Adrenal gland (tissue), 12 donors: ENCODE results near the gene MUC5B. TPM values are rescaled to one million over a fixed set of nuclear protein-coding genes. Genes with fewer than 3 reads are reported as not detected.

ENCODE experiments used
- DNase-seq, 7 donors: peaks; one replicate each; pipeline ENCODE4 v3.0.0-alpha.2; 2019 to 2020
- H3K27ac ChIP-seq, 5 donors: fragments of 200-600 bp; sonication (generic) in 4 of 5; 1 replicate in 3 of 5; 2 replicates in 2 of 5; pipeline versions ENCODE4 v1.5.1 to v1.8.0; 2016 to 2020; ENCODE audit warnings: mild to moderate bottlenecking in 1 of 5
- H3K27me3 ChIP-seq: fragments of 200-600 bp; 2 replicates; pipeline ENCODE4 v1.8.0; 2021
- H3K36me3 ChIP-seq, 2 donors: fragments of 200-600 bp; replicated peaks in 1 of 2; 1 replicate in 1 of 2; 2 replicates in 1 of 2; pipeline versions ENCODE4 v1.5.1 to v1.8.0; 2018 to 2022
- H3K4me1 ChIP-seq, 2 donors: fragments of 200-600 bp; replicated peaks in 1 of 2; 1 replicate in 1 of 2; 2 replicates in 1 of 2; pipeline versions ENCODE4 v1.5.1 to v1.8.0; 2018 to 2021
- H3K4me3 ChIP-seq, 4 donors: fragments of 200-600 bp; sonication (generic) in 3 of 4; one replicate each; pipeline ENCODE4 v1.5.1; 2016 to 2018
- H3K9me3 ChIP-seq, 3 donors: fragments of 200-600 bp; sonication (generic) in 1 of 3; replicated peaks in 1 of 3; 1 replicate in 2 of 3; 2 replicates in 1 of 3; pipeline versions ENCODE4 v1.5.1 to v1.8.0; 2016 to 2021
- POLR2A ChIP-seq, 2 donors: fragments of 450-650 bp; IDR thresholded peaks; one replicate each; pipeline ENCODE4 v1.6.1; 2017; ENCODE audit warnings: antibody characterized with exemption in 2 of 2, mild to moderate bottlenecking in 2 of 2, moderate library complexity in 1 of 2
- WGBS, 4 donors: extraction: QIAGEN DNeasy Blood & Tissue Kit in 2 of 4; methylation state at CpG; one replicate each; pipeline versions ENCODE4 v1.1.5 to v1.1.7; 2013 to 2017; 5-methylcytosine and 5-hydroxymethylcytosine counted together
- intact Hi-C, 2 donors: fragments of 100-400 bp; cut with DNase I; formaldehyde crosslinking; loops; one replicate each; pipeline versions ENCODE4 v1.14.1 to v1.15.0; 2022 to 2023
- polyA plus RNA-seq, 3 donors: library from polyadenylated mRNA; stranded (reverse); fragments of 200-250 nt in 2 of 3; fragments of 350-450 nt in 1 of 3; fragmentation: Illumina TruSeq in 1 of 3; extraction: RNeasy Lipid Tissue Mini Kit (QIAGEN cat#74804) in 1 of 3; gene quantifications; one replicate each; pipeline ENCODE4 v1.2.3, GENCODE V29; 2013 to 2014
- total RNA-seq, 9 donors: library from RNA; depleted of rRNA in 4 of 9; stranded (reverse); fragments of >200 nt in 4 of 9; fragments of 120-200 nt in 1 of 9; fragmentation: NEBNext Ultra II Directional in 1 of 9; extraction: Animal tissue kit (Norgen Biotek cat#: 25700) in 1 of 9; gene quantifications; one replicate each; pipeline versions ENCODE4 v1.1.0 to v1.2.4, GENCODE V29; 2013 to 2023
- TF ChIP-seq, protein P1 (sequence below), 6 experiments: fragments of 450-650 bp in 4 of 6; fragments of 200-600 bp in 2 of 6; sonication (generic) in 1 of 6; IDR thresholded peaks; 1 replicate in 5 of 6; 2 replicates in 1 of 6; pipeline versions ENCODE4 v1.5.1 to v1.8.0; 2016 to 2021; ENCODE audit warnings: antibody characterized with exemption in 6 of 6, mild to moderate bottlenecking in 2 of 6, moderate library complexity in 1 of 6
- donor health status: healthy with polysubstance abuse.
- donor health status: Bipolar disorder and iron deficiency.
- donor health status: DM: yes; HTN: yes; CAD: no.
- donor health status: DM: no; HTN: no; CAD: no.
- donor health status: DM: no; HTN: no; CAD: no.
- donor health status: DM: yes; HTN: yes; CAD: no.

MUC5B gene
- total and polyA plus RNA-seq, 12 donors = under 0.01 to 0.95 (median 0.70) TPM; not detected in 7

GRCh38 chr11:1192741-1193325, 30.0 kb upstream of the MUC5B start:
- TF ChIP-seq POLR2A (IDR thresholded peaks at IDR 0.05) = no peak
- TF ChIP-seq, protein P1, sequence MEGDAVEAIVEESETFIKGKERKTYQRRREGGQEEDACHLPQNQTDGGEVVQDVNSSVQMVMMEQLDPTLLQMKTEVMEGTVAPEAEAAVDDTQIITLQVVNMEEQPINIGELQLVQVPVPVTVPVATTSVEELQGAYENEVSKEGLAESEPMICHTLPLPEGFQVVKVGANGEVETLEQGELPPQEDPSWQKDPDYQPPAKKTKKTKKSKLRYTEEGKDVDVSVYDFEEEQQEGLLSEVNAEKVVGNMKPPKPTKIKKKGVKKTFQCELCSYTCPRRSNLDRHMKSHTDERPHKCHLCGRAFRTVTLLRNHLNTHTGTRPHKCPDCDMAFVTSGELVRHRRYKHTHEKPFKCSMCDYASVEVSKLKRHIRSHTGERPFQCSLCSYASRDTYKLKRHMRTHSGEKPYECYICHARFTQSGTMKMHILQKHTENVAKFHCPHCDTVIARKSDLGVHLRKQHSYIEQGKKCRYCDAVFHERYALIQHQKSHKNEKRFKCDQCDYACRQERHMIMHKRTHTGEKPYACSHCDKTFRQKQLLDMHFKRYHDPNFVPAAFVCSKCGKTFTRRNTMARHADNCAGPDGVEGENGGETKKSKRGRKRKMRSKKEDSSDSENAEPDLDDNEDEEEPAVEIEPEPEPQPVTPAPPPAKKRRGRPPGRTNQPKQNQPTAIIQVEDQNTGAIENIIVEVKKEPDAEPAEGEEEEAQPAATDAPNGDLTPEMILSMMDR (IDR thresholded peaks at IDR 0.05) = no peak
- peak in 1 of 7 donors; percentile 4 for DNase-seq
- intact Hi-C loops = no loop called here
- Histone ChIP-seq H3K27me3 (peaks cover 18% of the 10 kb centered on the region), H3K27ac (no peak overlapping the region), H3K9me3 (no peaks in the 10 kb centered on the region), H3K36me3 (no peaks in the 10 kb centered on the region), H3K4me3 (no peak overlapping the region), H3K4me1 (no peaks in the 10 kb centered on the region)
- 81 to 92% (median 83%) methylated on average over 10 to 17 of the region's 17 CpGs for WGBS, 4 donors

DNA sequence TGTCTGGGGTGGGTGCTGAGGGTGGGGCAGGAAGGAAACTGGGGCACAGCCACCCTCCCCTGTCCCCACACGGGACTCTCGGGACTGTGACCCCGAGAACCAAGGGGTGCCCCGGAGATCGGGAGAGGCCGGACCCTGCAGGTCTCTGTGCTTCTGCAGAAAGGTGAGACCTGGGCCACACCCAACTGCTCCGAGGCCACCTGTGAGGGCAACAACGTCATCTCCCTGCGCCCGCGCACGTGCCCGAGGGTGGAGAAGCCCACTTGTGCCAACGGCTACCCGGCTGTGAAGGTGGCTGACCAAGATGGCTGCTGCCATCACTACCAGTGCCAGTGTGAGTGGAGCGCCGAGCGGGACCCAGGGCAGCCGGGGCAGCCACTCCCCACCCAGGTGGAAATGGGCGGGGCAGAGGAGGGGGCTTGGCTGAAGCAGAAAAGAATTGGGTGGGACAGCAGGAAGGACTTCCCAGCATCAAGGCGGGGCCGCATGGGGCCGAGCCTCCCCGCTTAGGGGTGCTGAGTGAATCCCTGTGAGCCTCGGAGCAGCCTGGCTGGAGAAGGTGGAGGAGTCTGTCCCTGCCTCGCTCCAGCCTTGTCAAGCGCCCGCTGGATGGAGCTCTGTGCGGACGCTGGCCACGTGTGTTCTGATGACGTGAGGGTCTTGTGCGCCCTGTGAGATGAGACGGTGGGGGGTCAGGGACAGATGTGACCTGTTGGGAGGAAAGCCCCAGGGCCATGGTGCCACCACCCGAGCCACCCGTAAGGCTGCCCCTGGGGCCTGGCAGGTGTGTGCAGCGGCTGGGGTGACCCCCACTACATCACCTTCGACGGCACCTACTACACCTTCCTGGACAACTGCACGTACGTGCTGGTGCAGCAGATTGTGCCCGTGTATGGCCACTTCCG, 29.3 kb upstream of the MUC5B start:
- WGBS, 4 donors = 79 to 94% (median 89%) methylated on average over 7 to 43 of the region's 43 CpGs
- H3K27ac ChIP-seq = no peak overlapping the region
- H3K9me3 ChIP-seq = no peaks in the 10 kb centered on the region
- H3K36me3 ChIP-seq = no peaks in the 10 kb centered on the region
- intact Hi-C loops = no loop called here
- peak in 1 of 7 donors; percentile 10 for DNase-seq
- H3K4me1 ChIP-seq = no peaks in the 10 kb centered on the region
- H3K27me3 ChIP-seq = peaks cover 23% of the 10 kb centered on the region
- TF ChIP-seq, protein P1 (IDR thresholded peaks at IDR 0.05) = no peak
- TF ChIP-seq POLR2A (IDR thresholded peaks at IDR 0.05) = no peak
- H3K4me3 ChIP-seq = no peak overlapping the region

- peaks cover 31% of the 10 kb centered on the region for H3K27me3 ChIP-seq
Observed at GRCh38 chr11:1194231-1194976, 28.5 kb upstream of the MUC5B start.

More at GRCh38 chr11:1194231-1194976, 28.5 kb upstream of the MUC5B start:
- Histone ChIP-seq H3K27ac (no peak overlapping the region), H3K9me3 (no peaks in the 10 kb centered on the region), H3K4me3 (no peak overlapping the region), H3K36me3 (no peaks in the 10 kb centered on the region), H3K4me1 (no peaks in the 10 kb centered on the region)
- intact Hi-C loops = no loop called here
- WGBS, 4 donors = 94 to 95% (median 95%) methylated on average over 34 to 59 of the region's 59 CpGs
- DNase-seq = peak in 1 of 7 donors; percentile 12
- no peak for TF ChIP-seq POLR2A (IDR thresholded peaks at IDR 0.05)
- TF ChIP-seq, protein P1 (IDR thresholded peaks at IDR 0.05) = no peak
